Neuron (in vitro differentiated cells): ENCODE data around the gene DENND2A.
"Not testable (repeated sequence)": the region's sequence is repeated elsewhere in the genome, so short reads cannot be mapped to it uniquely, and the experiment has no call there.

Experiments used
- H2AFZ ChIP-seq: one replicate; pipeline ENCODE4 v1.6.1; 2013; ENCODE audit warnings: low read depth, mild to moderate bottlenecking, inconsistent platforms, low read length, moderate library complexity
- H3K27me3 ChIP-seq: one replicate; pipeline ENCODE4 v1.6.1; 2013; ENCODE audit warnings: low read length; ENCODE audit not compliant: insufficient read depth
- H3K36me3 ChIP-seq: one replicate; pipeline ENCODE4 v1.6.1; 2013; ENCODE audit warnings: low read length; ENCODE audit not compliant: insufficient read depth
- H3K4me1 ChIP-seq: one replicate; pipeline ENCODE4 v1.6.1; 2013; ENCODE audit warnings: low read length; ENCODE audit not compliant: insufficient read depth
- H3K4me3 ChIP-seq: 2 replicates; pipeline ENCODE4 v1.5.1; 2013; ENCODE audit warnings: mild to moderate bottlenecking, low read length, moderate library complexity
- H3K9me3 ChIP-seq: one replicate; pipeline ENCODE4 v1.6.1; 2013; ENCODE audit warnings: low read length

Gene DENND2A

DNA sequence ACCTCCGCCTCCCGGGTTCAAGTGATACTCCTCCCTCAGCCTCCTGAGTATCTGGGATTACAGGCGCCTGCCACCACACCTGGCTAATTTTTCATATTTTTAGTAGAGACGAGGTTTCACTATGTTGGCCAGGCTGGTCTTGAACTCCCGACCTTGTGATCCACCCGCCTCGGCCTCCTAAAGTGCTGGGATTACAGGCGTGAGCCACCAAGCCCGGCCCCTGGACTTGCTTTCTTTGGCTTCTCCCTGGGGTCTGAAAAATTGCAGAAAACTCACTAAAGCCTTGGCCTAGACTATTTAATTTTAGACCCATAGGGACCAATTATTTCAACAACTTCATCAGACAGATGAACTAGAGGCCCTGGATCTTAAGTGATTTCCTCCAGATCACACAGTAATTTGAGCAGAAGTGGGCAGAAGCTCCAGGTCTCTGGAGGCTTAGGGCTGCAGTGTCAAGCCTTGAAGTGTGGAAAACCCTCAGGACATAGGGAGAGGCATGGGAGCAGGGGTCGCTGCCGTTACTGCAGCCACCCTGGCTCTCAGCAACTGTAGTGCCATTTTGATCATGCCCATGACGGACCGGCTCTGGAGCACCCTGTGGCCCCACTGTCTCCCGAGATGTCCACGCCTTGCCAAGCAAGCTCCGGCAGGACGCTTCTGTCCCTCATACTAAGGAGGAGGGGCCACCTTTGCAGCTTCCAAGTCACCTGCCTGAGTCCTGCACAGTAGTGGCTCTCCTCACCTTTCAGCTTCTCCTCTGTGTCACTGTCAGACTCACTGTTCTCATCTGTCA is 72.4 kb downstream of the DENND2A start:
- Histone ChIP-seq H3K36me3 (peaks cover 57% of the 10 kb centered on the region), H3K9me3 (no peaks in the 10 kb centered on the region)

DNA sequence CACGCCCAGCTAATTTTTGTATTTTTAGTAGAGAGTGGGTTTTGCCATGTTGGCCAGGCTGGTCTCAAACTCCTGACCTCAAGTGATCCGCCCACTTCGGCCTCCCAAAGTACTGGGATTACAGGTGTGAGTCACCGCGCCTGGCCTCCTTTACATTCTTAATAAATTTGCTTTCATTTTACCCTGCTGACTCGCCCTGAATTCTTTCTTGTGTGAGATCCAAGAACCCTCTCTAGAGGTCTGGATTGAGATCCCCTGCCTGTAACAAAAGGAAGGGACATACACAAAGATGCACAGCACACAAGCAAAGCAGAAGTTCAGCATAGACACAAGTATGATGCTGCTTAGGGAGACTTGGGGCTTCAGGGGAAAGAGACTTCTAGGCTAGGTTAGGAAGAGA is 74.4 kb downstream of the DENND2A start:
- H2AFZ ChIP-seq, H3K9me3 ChIP-seq, H3K4me3 ChIP-seq, H3K4me1 ChIP-seq, H3K27me3 ChIP-seq: not testable (repeated sequence)
- H3K36me3 ChIP-seq, result peaks cover 40% of the 10 kb centered on the region

More for the DNA sequence above, 72.4 kb downstream of the DENND2A start:
- Histone ChIP-seq H2AFZ (no peak overlapping the region), H3K4me1 (peaks cover under 1% of the 10 kb centered on the region), H3K4me3 (no peak overlapping the region), H3K27me3 (no peaks in the 10 kb centered on the region)

DNA sequence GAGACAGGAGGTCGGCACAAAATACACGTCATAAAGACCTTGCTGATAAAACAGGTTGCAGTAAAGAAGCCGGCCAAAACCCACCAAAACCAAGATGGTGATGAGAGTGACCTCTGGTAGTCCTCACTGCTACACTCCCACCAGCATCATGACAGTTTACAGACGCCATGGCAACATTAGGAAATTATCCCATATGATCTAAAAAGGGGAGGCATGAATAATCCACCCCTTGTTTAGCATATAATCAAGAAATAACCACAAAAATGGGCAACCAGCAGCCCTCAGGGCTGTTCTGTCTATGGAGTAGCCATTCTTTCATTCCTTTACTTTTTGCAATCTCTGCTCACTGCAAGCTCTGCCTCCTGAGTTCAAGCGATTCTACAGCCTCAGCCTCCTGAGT is 74.9 kb downstream of the DENND2A start:
- H3K4me1 ChIP-seq, H3K27me3 ChIP-seq, H3K4me3 ChIP-seq, H3K9me3 ChIP-seq, H2AFZ ChIP-seq: not testable (repeated sequence)
- peaks cover 39% of the 10 kb centered on the region for H3K36me3 ChIP-seq

DNA sequence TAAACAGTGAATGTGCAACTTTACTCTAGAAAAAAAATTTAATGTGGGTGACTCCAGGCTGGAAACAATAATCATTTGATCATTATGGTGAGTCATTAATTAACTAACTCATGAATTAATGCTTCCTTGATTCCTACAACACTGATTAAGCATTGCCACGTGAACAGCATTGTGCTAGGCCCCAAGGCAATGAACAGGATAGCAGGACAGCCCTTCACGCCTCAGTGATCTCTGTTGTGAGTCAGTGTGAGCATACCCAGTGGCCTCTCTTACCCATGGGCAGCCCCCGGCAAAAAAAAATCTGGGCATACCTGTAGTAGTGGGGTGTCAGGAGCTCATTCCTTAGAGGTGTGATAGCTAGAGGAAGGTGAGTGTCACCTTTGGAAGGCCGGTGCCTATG is 76.0 kb downstream of the DENND2A start:
- H3K36me3 ChIP-seq, result peaks cover 39% of the 10 kb centered on the region
- peaks cover 6% of the 10 kb centered on the region for H3K4me1 ChIP-seq

DNA sequence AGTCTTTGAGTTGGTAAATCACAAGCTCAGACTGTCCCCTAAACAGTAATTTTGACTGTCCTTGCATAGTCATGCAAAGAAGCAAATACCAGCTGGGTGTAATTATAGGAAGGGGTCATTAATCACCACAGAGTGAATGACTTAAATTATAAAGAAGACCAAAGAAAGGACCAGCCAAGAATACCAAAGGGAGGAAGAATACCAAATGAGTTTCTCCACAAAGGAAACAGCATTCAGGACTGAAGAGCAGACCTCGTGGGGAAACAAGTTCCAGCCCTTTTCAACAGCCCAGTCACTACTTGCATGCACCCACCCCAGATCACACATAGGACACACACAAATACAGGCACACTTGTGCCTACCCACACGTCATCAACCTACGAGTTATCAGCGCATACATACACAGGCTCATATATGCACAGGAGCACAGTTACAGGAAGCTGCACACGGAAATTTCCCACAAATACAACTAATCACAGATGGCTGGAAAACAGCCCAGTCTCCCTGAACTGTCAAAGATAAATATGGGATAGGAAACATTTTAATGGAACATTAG is 77.6 kb downstream of the DENND2A start:
- Histone ChIP-seq H3K4me3 (no peak overlapping the region), H3K4me1 (peaks cover 6% of the 10 kb centered on the region), H3K36me3 (peaks cover 42% of the 10 kb centered on the region), H2AFZ (no peak overlapping the region), H3K27me3 (no peaks in the 10 kb centered on the region), H3K9me3 (no peaks in the 10 kb centered on the region)

More for the DNA sequence above, 76.0 kb downstream of the DENND2A start:
- Histone ChIP-seq H2AFZ (no peak overlapping the region), H3K4me3 (no peak overlapping the region), H3K9me3 (no peaks in the 10 kb centered on the region), H3K27me3 (no peaks in the 10 kb centered on the region)

DNA sequence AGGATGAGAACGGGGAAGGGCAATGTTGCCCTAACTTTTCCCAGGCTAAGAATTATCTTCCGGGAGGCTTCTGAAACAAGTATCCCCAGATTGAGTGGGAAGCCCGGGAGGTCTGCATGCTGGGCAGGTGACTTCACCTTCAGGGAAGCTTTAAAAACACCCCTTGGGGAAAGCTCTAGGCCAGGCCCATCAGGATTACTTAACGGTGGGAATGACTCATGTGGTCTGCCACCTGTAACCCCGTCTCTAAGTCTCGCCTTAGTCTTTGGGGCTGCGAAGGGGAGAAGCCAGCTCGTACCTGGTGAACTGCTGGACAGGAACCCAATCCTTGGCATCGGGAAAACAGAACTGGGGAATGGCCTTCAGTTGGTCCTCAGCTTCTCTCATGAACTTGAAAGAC is 81.2 kb downstream of the DENND2A start:
- peaks cover 6% of the 10 kb centered on the region for H3K4me1 ChIP-seq
- H3K9me3 ChIP-seq, result no peaks in the 10 kb centered on the region
- no peak overlapping the region for H3K4me3 ChIP-seq
- no peaks in the 10 kb centered on the region for H3K27me3 ChIP-seq
- H2AFZ ChIP-seq, result no peak overlapping the region
- H3K36me3 ChIP-seq, result peaks cover 38% of the 10 kb centered on the region

DNA sequence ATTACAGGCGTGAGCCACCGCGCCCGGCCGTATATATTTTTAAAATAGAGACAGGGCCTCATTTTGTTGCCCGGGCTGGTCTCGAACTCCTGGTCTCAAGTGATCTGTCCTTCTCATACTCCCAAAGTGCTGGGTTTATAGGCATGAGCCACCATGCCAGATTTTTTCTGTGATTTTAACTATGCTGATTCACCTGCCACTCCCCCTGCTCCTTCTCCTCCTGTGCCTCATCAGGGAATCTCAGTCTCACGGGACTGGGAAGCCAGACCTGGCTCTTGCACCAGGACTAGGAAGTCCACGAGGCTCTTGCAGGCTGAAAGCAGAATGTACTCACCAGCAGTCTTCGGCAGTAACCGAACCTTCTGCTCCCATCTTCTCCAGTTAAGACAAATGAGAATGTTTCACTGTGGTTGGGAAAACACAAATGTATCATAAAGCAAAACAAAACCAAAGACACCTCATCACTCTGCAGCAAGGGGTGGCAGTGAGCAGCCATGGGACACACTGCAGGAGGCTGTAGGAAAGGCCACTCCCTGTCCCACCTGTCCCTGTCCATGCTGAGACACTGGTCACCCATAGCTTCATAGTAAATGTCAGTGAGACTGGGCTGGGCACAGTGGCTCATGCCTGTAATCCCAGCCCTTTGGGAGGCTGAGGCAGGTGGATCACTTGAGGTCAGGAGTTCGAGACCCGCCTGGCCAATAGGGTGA is 82.6 kb downstream of the DENND2A start:
- H2AFZ ChIP-seq, result no peak overlapping the region
- H3K4me1 ChIP-seq, result peaks cover 4% of the 10 kb centered on the region
- peaks cover 36% of the 10 kb centered on the region for H3K36me3 ChIP-seq
- no peaks in the 10 kb centered on the region for H3K27me3 ChIP-seq
- H3K9me3 ChIP-seq, result no peaks in the 10 kb centered on the region
- no peak overlapping the region for H3K4me3 ChIP-seq

DNA sequence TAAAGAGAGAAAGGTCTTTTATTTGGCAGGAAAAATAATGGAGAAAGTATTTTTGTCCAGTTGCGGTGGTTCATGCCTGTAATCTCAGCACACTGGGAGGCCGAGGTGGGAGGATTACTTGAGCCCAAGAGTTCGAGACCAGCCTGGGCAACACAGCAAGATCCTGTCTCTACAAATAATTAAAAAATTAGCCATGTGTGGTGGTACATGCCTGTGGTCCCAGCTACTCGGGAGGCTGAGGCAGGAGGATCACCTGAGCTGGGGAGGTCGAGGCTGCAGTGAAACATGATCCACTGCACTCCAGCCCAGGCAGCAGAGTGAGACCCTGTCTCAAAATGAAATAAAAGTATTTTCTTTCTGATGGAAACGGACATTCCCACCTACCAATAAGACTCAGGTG is 83.5 kb downstream of the DENND2A start:
- Histone ChIP-seq H3K36me3 (peaks cover 36% of the 10 kb centered on the region), H3K9me3 (no peaks in the 10 kb centered on the region), H2AFZ (no peak overlapping the region), H3K4me3 (no peak overlapping the region), H3K4me1 (no peaks in the 10 kb centered on the region), H3K27me3 (no peaks in the 10 kb centered on the region)

DNA sequence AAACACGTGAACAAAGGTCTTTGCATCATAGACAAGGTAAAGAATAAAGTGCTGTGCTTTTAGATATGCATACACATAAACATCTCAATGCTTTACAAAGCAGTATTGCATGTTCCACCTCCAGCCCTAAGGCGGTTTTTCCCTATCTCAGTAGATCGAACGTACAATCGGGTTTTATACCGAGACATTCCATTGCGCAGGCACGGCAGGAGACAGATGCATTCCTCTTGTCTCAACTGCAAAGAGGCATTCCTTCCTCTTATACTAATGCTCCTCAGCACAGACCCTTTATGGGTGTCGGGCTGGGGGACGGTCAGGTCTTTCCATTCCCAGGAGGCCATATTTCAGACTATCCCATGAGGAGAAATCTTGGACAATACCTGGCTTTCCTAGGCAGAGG is 87.4 kb downstream of the DENND2A start:
- H3K4me3 ChIP-seq, H2AFZ ChIP-seq, H3K4me1 ChIP-seq, H3K9me3 ChIP-seq, H3K27me3 ChIP-seq: not testable (repeated sequence)
- H3K36me3 ChIP-seq, result peaks cover 23% of the 10 kb centered on the region

DNA sequence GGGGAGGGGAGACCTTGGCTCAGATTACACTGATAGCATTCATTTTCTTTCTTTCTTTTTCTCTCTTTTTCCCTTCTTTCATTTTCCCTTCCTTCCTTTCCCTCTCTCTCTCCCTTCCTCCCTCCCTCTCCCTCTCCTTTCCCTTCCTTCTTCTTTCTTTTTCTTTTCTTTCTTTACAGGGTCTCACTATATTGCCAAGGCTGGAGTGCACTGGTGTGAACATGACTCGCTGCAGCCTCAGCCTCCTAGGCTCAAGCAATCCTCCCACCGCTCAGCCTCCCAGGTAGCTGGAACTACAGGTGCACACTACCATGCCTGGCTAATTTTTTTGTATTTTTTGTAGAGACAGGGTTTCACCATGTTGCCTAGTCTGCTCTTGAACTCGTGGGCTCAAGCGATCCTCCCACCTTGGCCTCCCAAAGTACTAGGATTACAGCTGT is 88.4 kb downstream of the DENND2A start:
- no peak overlapping the region for H3K4me3 ChIP-seq
- H3K4me1 ChIP-seq, result no peaks in the 10 kb centered on the region
- H2AFZ ChIP-seq, result no peak overlapping the region
- H3K27me3 ChIP-seq, result no peaks in the 10 kb centered on the region
- H3K36me3 ChIP-seq, result peaks cover 17% of the 10 kb centered on the region
- H3K9me3 ChIP-seq, result peaks cover 1% of the 10 kb centered on the region

DNA sequence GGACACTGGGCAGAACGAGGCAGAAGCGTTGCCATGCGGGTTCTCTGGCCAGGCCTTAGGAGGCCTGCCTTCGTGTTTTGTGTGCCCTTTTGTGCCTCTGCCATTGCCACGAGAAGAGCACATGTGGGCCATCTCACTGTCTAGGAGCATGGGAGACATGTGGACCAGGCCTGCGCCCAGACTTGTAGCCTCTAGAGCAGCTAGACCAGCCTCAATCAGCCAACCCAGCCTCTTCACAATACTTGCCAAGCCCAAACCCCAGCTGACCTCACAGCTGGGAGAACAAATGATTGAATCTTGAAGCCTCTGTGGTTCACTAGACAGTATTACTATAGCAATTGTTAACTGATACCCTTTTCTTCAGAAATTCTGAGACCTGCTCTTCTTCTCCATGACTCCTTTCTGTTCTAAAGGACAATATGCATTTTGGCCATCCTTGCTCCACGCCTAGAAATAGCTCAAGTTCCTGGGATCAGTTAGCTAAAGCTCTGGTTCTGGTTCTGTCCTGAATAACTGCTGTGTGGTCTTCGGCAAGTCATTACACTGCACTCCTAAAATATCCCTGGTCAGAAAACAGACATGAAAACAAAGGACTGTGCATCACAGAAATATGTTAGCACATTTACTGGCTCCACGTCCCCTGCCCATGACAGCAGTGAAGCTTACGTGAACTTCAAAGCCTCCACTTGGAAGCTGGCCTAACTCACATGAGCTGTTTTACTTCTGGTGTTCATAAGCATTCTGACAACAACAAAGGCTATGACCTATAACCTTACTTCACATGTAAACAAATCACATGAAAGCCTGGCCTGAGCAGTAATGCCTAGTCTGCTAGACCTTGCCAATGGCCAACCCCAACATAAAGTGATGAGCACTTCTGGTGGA is 89.0 kb downstream of the DENND2A start:
- no peak overlapping the region for H2AFZ ChIP-seq
- peaks cover 20% of the 10 kb centered on the region for H3K36me3 ChIP-seq
- H3K4me1 ChIP-seq, result no peaks in the 10 kb centered on the region
- H3K4me3 ChIP-seq, result no peak overlapping the region
- H3K27me3 ChIP-seq, result no peaks in the 10 kb centered on the region
- peaks cover 1% of the 10 kb centered on the region for H3K9me3 ChIP-seq

DNA sequence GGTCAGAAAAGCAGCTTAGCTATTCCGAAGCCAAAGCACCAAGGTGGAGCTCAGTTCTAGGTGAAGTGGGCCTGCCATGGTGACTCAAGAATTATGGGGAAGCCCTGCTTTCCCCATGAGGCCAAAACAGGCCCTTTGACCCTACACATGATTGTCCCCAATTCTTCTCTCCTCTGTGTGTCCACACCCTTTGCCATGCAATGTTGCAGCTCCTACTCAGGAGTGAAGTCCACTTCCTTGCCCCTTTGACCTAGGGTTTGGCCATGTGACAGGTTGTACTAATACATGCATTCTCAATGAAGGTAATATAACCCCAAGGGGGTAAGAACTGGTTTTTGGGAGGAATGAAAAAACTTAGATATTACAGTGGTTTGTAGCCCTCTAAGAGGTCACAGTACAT is 93.7 kb downstream of the DENND2A start:
- Histone ChIP-seq H2AFZ (no peak overlapping the region), H3K4me1 (peaks cover 4% of the 10 kb centered on the region), H3K36me3 (peaks cover 35% of the 10 kb centered on the region), H3K4me3 (no peak overlapping the region), H3K27me3 (no peaks in the 10 kb centered on the region), H3K9me3 (peaks cover 1% of the 10 kb centered on the region)
